ENCODE results near the gene RABGGTA.

Gene RABGGTA

GRCh38 chr14:24274101-24274543, 2.7 kb upstream of the RABGGTA start:
- DNase-seq (ENCODE audit: insufficient read length) (peak; percentile 62), FAIRE-seq (peak; percentile 90)
- TF ChIP-seq POLR2A (IDR thresholded peaks at IDR 0.05; ENCODE audit: low read depth, low read length): no peak
- no peak for TF ChIP-seq TAF1 (IDR thresholded peaks at IDR 0.05; ENCODE audit: borderline replicate concordance, low read depth, low read length)
- no peak for TF ChIP-seq POLR2AphosphoS5 (IDR thresholded peaks at IDR 0.05; ENCODE audit: low read depth, low read length)

- no peak for TF ChIP-seq POLR2AphosphoS5 (IDR thresholded peaks at IDR 0.05; ENCODE audit: low read depth, low read length)
- no peak for TF ChIP-seq POLR2A (IDR thresholded peaks at IDR 0.05; ENCODE audit: low read depth, low read length)
- no peak for TF ChIP-seq TAF1 (IDR thresholded peaks at IDR 0.05; ENCODE audit: borderline replicate concordance, low read depth, low read length)
- no peak for FAIRE-seq
- DNase-seq (ENCODE audit: insufficient read length): no peak
These were observed 2.1 kb upstream of the RABGGTA start for GRCh38 chr14:24273422-24273998.

- no peak for TF ChIP-seq POLR2A (IDR thresholded peaks at IDR 0.05; ENCODE audit: low read depth, low read length)
- no peak for TF ChIP-seq TAF1 (IDR thresholded peaks at IDR 0.05; ENCODE audit: borderline replicate concordance, low read depth, low read length)
- TF ChIP-seq POLR2AphosphoS5 (IDR thresholded peaks at IDR 0.05; ENCODE audit: low read depth, low read length): no peak
- no peak for FAIRE-seq
- no peak for DNase-seq (ENCODE audit: insufficient read length)
These were observed 1.1 kb upstream of the RABGGTA start for GRCh38 chr14:24272467-24272866.

GRCh38 chr14:24271834-24272263, 452 bp upstream of the RABGGTA start:
- DNase-seq (ENCODE audit: insufficient read length) (no peak), FAIRE-seq (no peak)
- TF ChIP-seq TAF1 (IDR thresholded peaks at IDR 0.05; ENCODE audit: borderline replicate concordance, low read depth, low read length) (no peak), POLR2A (IDR thresholded peaks at IDR 0.05; ENCODE audit: low read depth, low read length) (no peak), POLR2AphosphoS5 (IDR thresholded peaks at IDR 0.05; ENCODE audit: low read depth, low read length) (no peak)

GRCh38 chr14:24270537-24271133, 762 bp downstream of the RABGGTA start:
- TF ChIP-seq POLR2AphosphoS5 (IDR thresholded peaks at IDR 0.05; ENCODE audit: low read depth, low read length) (no peak), POLR2A (IDR thresholded peaks at IDR 0.05; ENCODE audit: low read depth, low read length) (no peak), TAF1 (IDR thresholded peaks at IDR 0.05; ENCODE audit: borderline replicate concordance, low read depth, low read length) (no peak)
- FAIRE-seq (no peak), DNase-seq (ENCODE audit: insufficient read length) (no peak)

GRCh38 chr14:24269910-24270536, 1.4 kb downstream of the RABGGTA start:
- no peak for DNase-seq (ENCODE audit: insufficient read length)
- no peak for FAIRE-seq
- TF ChIP-seq POLR2A (IDR thresholded peaks at IDR 0.05; ENCODE audit: low read depth, low read length) (no peak), TAF1 (IDR thresholded peaks at IDR 0.05; ENCODE audit: borderline replicate concordance, low read depth, low read length) (no peak), POLR2AphosphoS5 (IDR thresholded peaks at IDR 0.05; ENCODE audit: low read depth, low read length) (no peak)

- FAIRE-seq (no peak), DNase-seq (ENCODE audit: insufficient read length) (no peak)
- TF ChIP-seq TAF1 (IDR thresholded peaks at IDR 0.05; ENCODE audit: borderline replicate concordance, low read depth, low read length): no peak
- TF ChIP-seq POLR2AphosphoS5 (IDR thresholded peaks at IDR 0.05; ENCODE audit: low read depth, low read length): no peak
- no peak for TF ChIP-seq POLR2A (IDR thresholded peaks at IDR 0.05; ENCODE audit: low read depth, low read length)
These were observed 2.0 kb downstream of the RABGGTA start for GRCh38 chr14:24269368-24269767.

- no peak for FAIRE-seq
- TF ChIP-seq TAF1 (IDR thresholded peaks at IDR 0.05; ENCODE audit: borderline replicate concordance, low read depth, low read length) (no peak), POLR2A (IDR thresholded peaks at IDR 0.05; ENCODE audit: low read depth, low read length) (no peak), POLR2AphosphoS5 (IDR thresholded peaks at IDR 0.05; ENCODE audit: low read depth, low read length) (no peak)
- DNase-seq (ENCODE audit: insufficient read length): no peak
These were observed 3.2 kb downstream of the RABGGTA start for GRCh38 chr14:24268225-24268624.

GRCh38 chr14:24267516-24267915, 3.9 kb downstream of the RABGGTA start:
- DNase-seq (ENCODE audit: insufficient read length) (no peak), FAIRE-seq (no peak)
- TF ChIP-seq TAF1 (IDR thresholded peaks at IDR 0.05; ENCODE audit: borderline replicate concordance, low read depth, low read length) (no peak), POLR2AphosphoS5 (IDR thresholded peaks at IDR 0.05; ENCODE audit: low read depth, low read length) (no peak)

- FAIRE-seq (no peak), DNase-seq (ENCODE audit: insufficient read length) (no peak)
- TF ChIP-seq TAF1 (IDR thresholded peaks at IDR 0.05; ENCODE audit: borderline replicate concordance, low read depth, low read length): no peak
- no peak for TF ChIP-seq POLR2AphosphoS5 (IDR thresholded peaks at IDR 0.05; ENCODE audit: low read depth, low read length)
- peak; percentile 34; the same call in 1 of the 2 replicates for TF ChIP-seq POLR2A (IDR thresholded peaks at IDR 0.05; ENCODE audit: low read depth, low read length)
These were observed 4.8 kb downstream of the RABGGTA start for GRCh38 chr14:24266344-24267244.

- no peak for FAIRE-seq
- peak; percentile 30; the same call in 1 of the 2 replicates for TF ChIP-seq POLR2AphosphoS5 (IDR thresholded peaks at IDR 0.05; ENCODE audit: low read depth, low read length)
- TF ChIP-seq POLR2A (IDR thresholded peaks at IDR 0.05; ENCODE audit: low read depth, low read length): peak; percentile 32; the same call in 1 of the 2 replicates
- no peak for TF ChIP-seq TAF1 (IDR thresholded peaks at IDR 0.05; ENCODE audit: borderline replicate concordance, low read depth, low read length)
- no peak for DNase-seq (ENCODE audit: insufficient read length)
These were observed 7.1 kb downstream of the RABGGTA start for GRCh38 chr14:24264298-24264697.
